PC-9 (cell line): ENCODE results near the gene FUT7. TPM values are rescaled to one million over a fixed set of nuclear protein-coding genes. Genes with fewer than 3 reads are reported as not detected.
A peak's percentile ranks its signal among the peaks of the same experiment; 100 is the strongest.

Source experiments
- BruUV-seq: library from RNA; stranded (reverse); fragments of 400-500 nt; replicated peaks from 2 replicates; lab custom pipeline; 2021; lab: Mats Ljungman, UMichigan
- CTCF ChIA-PET: fragments of 300-600 bp; sonication (Branson Sonifier 250); formaldehyde crosslinking; loops from one replicate; lab custom pipeline; 2022; ENCODE audit warnings: antibody characterized with exemption; lab: Charles Lee
- POLR2A ChIA-PET: fragments of 300-600 bp; sonication (Branson Sonifier 250); formaldehyde crosslinking; loops from one replicate; lab custom pipeline; 2022; ENCODE audit warnings: antibody characterized with exemption; ENCODE audit not compliant: unreplicated experiment; lab: Charles Lee
- DNase-seq, 2 experiments: peaks; one replicate each; pipeline versions ENCODE4 v3.0.0 to v3.0.0-alpha.2; 2015 to 2022; ENCODE audit warnings: mixed read lengths in 1 of 2
- H2AFZ ChIP-seq: fragments of 200-600 bp; sonication (generic); 2 replicates; pipeline ENCODE4 v1.8.1; 2017; ENCODE audit warnings: antibody characterized with exemption
- H3F3A ChIP-seq: fragments of 200-600 bp; sonication (generic); 2 replicates; pipeline ENCODE4 v1.8.1; 2017; ENCODE audit warnings: antibody characterized with exemption, mild to moderate bottlenecking, low read depth; ENCODE audit not compliant: insufficient read depth
- H3K27ac ChIP-seq: fragments of 200-600 bp; sonication (generic); 2 replicates; pipeline ENCODE4 v1.6.1; 2016; ENCODE audit warnings: mixed run types
- H3K27me3 ChIP-seq: fragments of 200-600 bp; sonication (generic); 2 replicates; pipeline ENCODE4 v1.6.1; 2016; ENCODE audit warnings: low read depth, mixed run types; ENCODE audit not compliant: insufficient read depth
- H3K36me3 ChIP-seq: fragments of 200-600 bp; sonication (generic); 2 replicates; pipeline ENCODE4 v1.6.1; 2016; ENCODE audit warnings: low read depth, mixed run types
- H3K4me1 ChIP-seq: fragments of 200-600 bp; sonication (generic); replicated peaks from 2 replicates; pipeline ENCODE4 v1.6.1; 2016; ENCODE audit warnings: mixed run types; ENCODE audit not compliant: insufficient read depth
- H3K4me2 ChIP-seq: fragments of 200-600 bp; sonication (generic); 2 replicates; pipeline ENCODE4 v1.6.1; 2017; ENCODE audit warnings: mixed run types
- H3K4me3 ChIP-seq: fragments of 200-600 bp; sonication (generic); 2 replicates; pipeline ENCODE4 v1.6.1; 2016; ENCODE audit warnings: mixed run types
- H3K79me2 ChIP-seq: fragments of 200-600 bp; sonication (generic); 2 replicates; pipeline ENCODE4 v1.6.1; 2017; ENCODE audit warnings: low read depth, mixed run types
- H3K9me2 ChIP-seq: fragments of 200-600 bp; sonication (generic); 2 replicates; pipeline ENCODE4 v1.8.1; 2017; ENCODE audit warnings: mild to moderate bottlenecking; ENCODE audit not compliant: insufficient read depth
- H3K9me3 ChIP-seq: fragments of 200-600 bp; sonication (generic); 2 replicates; pipeline ENCODE4 v1.8.1; 2016; ENCODE audit warnings: low read depth; ENCODE audit not compliant: insufficient read depth
- H4K20me1 ChIP-seq: fragments of 200-600 bp; sonication (generic); 2 replicates; pipeline ENCODE4 v1.8.1; 2017; ENCODE audit not compliant: insufficient read depth
- EZH2 ChIP-seq: fragments of 200-600 bp; sonication (generic); IDR thresholded peaks from 2 replicates; pipeline ENCODE4 v1.8.0; 2017; ENCODE audit warnings: antibody characterized with exemption, low read depth
- intact Hi-C: fragments of 100-400 bp; cut with micrococcal nuclease; formaldehyde crosslinking; loops from one replicate; pipeline ENCODE4 v1.10.0; 2022; ENCODE audit not compliant: unreplicated experiment
- total RNA-seq: library from RNA; stranded (reverse); gene quantifications from 2 replicates; pipeline ENCODE4 v1.2.3, GENCODE V29; 2021
- TF ChIP-seq, protein P1 (sequence below): fragments of 200-600 bp; sonication (generic); conservative IDR thresholded peaks from 2 replicates; pipeline ENCODE4 v1.6.1; 2017; ENCODE audit warnings: mixed run types, antibody characterized with exemption, mild to moderate bottlenecking, moderate library complexity

The FUT7 gene
- total RNA-seq, 1 experiment from 2014 or later = not detected

DNA sequence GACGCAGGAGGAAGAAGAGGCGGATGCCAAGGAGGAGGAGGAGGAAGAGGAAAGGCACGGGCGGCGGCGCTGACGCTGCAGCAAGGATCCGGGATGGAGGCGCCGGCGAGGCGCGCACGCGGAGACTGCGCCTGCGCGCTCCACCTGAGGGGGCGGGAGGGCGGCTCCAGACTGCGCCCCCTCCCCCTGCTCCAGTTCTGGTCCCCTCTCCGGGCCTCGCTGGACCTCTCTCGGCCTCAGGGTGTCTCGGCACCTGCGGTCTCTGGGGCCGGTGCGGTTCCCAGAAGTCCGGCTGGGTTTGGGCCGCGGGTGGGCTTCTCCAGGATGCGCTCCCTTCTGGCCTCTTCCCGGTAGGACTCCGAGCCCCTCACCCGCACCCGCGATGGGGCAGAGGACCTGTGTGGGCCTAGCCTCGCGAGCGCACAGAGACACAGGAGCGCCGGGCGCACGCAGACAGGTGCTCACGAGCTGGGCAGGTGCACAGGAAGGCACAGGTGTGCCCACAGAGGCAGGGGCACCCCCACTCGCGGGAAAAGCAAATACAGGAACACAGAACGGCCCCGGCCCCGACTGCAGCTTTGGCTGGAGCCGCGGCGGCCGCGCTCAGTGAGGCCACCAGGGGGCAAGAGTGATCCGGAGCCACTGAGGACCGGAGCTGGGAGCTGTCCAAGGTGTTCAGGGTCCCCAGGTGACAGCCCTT lies 14.3 kb upstream of the FUT7 start, which contains the start of gene NPDC1:
NPDC1 (minus strand) TSS at position 90 of the 700 bp plus-strand sequence. CDS start 188 bp downstream, outside the sequence.
- Histone ChIP-seq H4K20me1 (peaks cover 33% of the 10 kb centered on the region), H3K27me3 (peaks cover 6% of the 10 kb centered on the region), H3F3A (peaks cover 14% of the 10 kb centered on the region; the same call in 1 of the 2 replicates), H3K9me3 (no peaks in the 10 kb centered on the region), H2AFZ (peak within 1 kb of the TSS; percentile 97), H3K4me2 (peak within 1 kb of the TSS; percentile 99), H3K27ac (no peak within 1 kb of the TSS), H3K9me2 (no peaks in the 10 kb centered on the region), H3K4me3 (peak within 1 kb of the TSS; percentile 92), H3K36me3 (no peaks in the 10 kb centered on the region), H3K4me1 (peaks cover 15% of the 10 kb centered on the region), H3K79me2 (peaks cover 21% of the 10 kb centered on the region)
- CTCF ChIA-PET = interaction anchor here (0.5 to 1.7 kb wide), 11 partner anchors 10 to 295 kb away, joined by 3 to 19 read pairs (median 4); no protein-coding TSS in a partner anchor
- DNase-seq = peak; percentile 73 to 91
- POLR2A ChIA-PET = interaction anchor here (0.5 to 0.7 kb wide), 3 partner anchors 31 to 459 kb away, joined by 4 to 6 read pairs (median 5); partner anchors contain the start of gene UAP1L1
- no peak for TF ChIP-seq EZH2
- TF ChIP-seq, protein P1, sequence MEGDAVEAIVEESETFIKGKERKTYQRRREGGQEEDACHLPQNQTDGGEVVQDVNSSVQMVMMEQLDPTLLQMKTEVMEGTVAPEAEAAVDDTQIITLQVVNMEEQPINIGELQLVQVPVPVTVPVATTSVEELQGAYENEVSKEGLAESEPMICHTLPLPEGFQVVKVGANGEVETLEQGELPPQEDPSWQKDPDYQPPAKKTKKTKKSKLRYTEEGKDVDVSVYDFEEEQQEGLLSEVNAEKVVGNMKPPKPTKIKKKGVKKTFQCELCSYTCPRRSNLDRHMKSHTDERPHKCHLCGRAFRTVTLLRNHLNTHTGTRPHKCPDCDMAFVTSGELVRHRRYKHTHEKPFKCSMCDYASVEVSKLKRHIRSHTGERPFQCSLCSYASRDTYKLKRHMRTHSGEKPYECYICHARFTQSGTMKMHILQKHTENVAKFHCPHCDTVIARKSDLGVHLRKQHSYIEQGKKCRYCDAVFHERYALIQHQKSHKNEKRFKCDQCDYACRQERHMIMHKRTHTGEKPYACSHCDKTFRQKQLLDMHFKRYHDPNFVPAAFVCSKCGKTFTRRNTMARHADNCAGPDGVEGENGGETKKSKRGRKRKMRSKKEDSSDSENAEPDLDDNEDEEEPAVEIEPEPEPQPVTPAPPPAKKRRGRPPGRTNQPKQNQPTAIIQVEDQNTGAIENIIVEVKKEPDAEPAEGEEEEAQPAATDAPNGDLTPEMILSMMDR = peak; percentile 87
- intact Hi-C loops = loop anchor here (2.0 to 5.0 kb wide), 2 partner anchors 71 to 181 kb away; partner anchors contain the start of gene RNF224
- no TSS peak for BruUV-seq

DNA sequence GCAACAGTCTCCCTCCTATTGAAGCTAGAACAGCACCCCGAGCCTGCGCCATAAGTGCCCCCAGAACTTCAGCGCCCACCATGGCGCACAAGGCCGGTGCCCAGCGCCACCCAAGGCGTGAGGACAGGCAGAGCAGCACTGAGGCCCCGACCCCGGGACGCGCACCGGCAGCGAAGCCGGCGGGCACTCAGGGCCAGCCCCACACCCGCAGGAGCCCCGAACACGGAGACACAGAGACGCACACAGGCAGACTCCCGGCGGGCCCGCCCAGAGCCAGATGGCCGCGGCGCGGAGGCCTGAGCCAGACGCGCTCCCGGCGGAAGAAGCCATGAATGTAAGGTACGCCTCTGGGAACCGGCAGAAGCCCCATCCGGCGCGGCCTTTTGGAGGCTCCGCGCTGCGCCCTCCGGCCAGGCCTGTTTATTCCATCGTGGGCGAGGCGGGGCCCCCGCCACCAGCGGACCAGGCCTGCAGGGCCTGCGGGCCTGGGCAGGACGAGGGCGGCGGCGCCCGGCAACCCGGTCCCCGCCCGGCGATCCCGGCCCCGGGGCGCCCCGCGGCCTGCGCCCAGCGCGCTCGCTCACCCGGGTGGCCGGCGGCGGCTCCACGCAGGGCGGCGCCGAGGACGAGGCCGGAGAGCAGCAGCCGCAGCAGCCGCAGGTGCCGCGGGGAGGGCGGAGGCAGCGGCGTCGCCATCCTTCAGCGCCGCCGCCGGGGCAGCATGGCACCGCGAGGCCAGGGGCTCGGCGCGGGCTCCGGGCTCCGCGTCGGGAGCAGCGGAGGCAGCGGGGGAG lies 13.6 kb upstream of the FUT7 start:
- no peak overlapping the region for H3K27ac ChIP-seq
- peaks cover 15% of the 10 kb centered on the region for H3K4me1 ChIP-seq
- ChIA-PET POLR2A (no interaction called here), CTCF (interaction anchor here (0.6 kb wide), 1 partner anchor 72 kb away, joined by 3 read pairs; no protein-coding TSS in a partner anchor)
- peaks cover 21% of the 10 kb centered on the region for H3K79me2 ChIP-seq
- peaks cover 6% of the 10 kb centered on the region for H3K27me3 ChIP-seq
- no peaks in the 10 kb centered on the region for H3K9me3 ChIP-seq
- H3K9me2 ChIP-seq = no peaks in the 10 kb centered on the region
- no peaks in the 10 kb centered on the region for H3K36me3 ChIP-seq
- intact Hi-C loops = loop anchor here (2.0 to 5.0 kb wide), 2 partner anchors 72 to 181 kb away; partner anchors contain the start of gene RNF224
- no peak for TF ChIP-seq EZH2
- TF ChIP-seq, protein P1 = no peak
- peak overlapping the region; percentile 92 for H3K4me3 ChIP-seq
- peaks cover 33% of the 10 kb centered on the region for H4K20me1 ChIP-seq
- peaks cover 14% of the 10 kb centered on the region; the same call in 1 of the 2 replicates for H3F3A ChIP-seq
- H3K4me2 ChIP-seq = peak overlapping the region; percentile 99
- BruUV-seq = no TSS peak
- peak overlapping the region; percentile 97 for H2AFZ ChIP-seq
- no peak for DNase-seq
